ENCODE results near the gene MINAR2.

MINAR2 gene

GRCh38 chr5:129724222-129724621 is 23.7 kb upstream of the MINAR2 start:
- no peak for DNase-seq (ENCODE audit: low read depth)
- no peak overlapping the region for H3K4me3 ChIP-seq (ENCODE audit: low read depth, low read length)
- in situ Hi-C loops (cut with HindIII; ENCODE audit: low sequenced_read_pairs): no loop called here
- no peak for TF ChIP-seq CTCF (IDR thresholded peaks at IDR 0.05; ENCODE audit: low read depth, low read length, missing control alignments)

- no peak overlapping the region for H3K4me3 ChIP-seq (ENCODE audit: low read depth, low read length)
- no peak for TF ChIP-seq CTCF (IDR thresholded peaks at IDR 0.05; ENCODE audit: low read depth, low read length, missing control alignments)
- DNase-seq (ENCODE audit: low read depth): no peak
- in situ Hi-C loops (cut with HindIII; ENCODE audit: low sequenced_read_pairs): no loop called here
Measured at GRCh38 chr5:129724647-129725046, 23.2 kb upstream of the MINAR2 start.

- no peak for DNase-seq (ENCODE audit: low read depth)
- no peak for TF ChIP-seq CTCF (IDR thresholded peaks at IDR 0.05; ENCODE audit: low read depth, low read length, missing control alignments)
- no peak overlapping the region for H3K4me3 ChIP-seq (ENCODE audit: low read depth, low read length)
- in situ Hi-C loops (cut with HindIII; ENCODE audit: low sequenced_read_pairs): no loop called here
Measured at GRCh38 chr5:129739773-129740172, 8.1 kb upstream of the MINAR2 start.

- no peak for DNase-seq (ENCODE audit: low read depth)
- in situ Hi-C loops (cut with HindIII; ENCODE audit: low sequenced_read_pairs): no loop called here
- no peak for TF ChIP-seq CTCF (IDR thresholded peaks at IDR 0.05; ENCODE audit: low read depth, low read length, missing control alignments)
- H3K4me3 ChIP-seq (ENCODE audit: low read depth, low read length): no peak overlapping the region
Measured at GRCh38 chr5:129743541-129744187, 4.2 kb upstream of the MINAR2 start.

- DNase-seq (ENCODE audit: low read depth): no peak
- in situ Hi-C loops (cut with HindIII; ENCODE audit: low sequenced_read_pairs): no loop called here
- H3K4me3 ChIP-seq (ENCODE audit: low read depth, low read length): no peak overlapping the region
- TF ChIP-seq CTCF (IDR thresholded peaks at IDR 0.05; ENCODE audit: low read depth, low read length, missing control alignments): no peak
Measured at GRCh38 chr5:129745997-129746396, 1.9 kb upstream of the MINAR2 start.

- in situ Hi-C loops (cut with HindIII; ENCODE audit: low sequenced_read_pairs): no loop called here
- DNase-seq (ENCODE audit: low read depth): no peak
- H3K4me3 ChIP-seq (ENCODE audit: low read depth, low read length): no peak overlapping the region
- TF ChIP-seq CTCF (IDR thresholded peaks at IDR 0.05; ENCODE audit: low read depth, low read length, missing control alignments): no peak
Measured at GRCh38 chr5:129746876-129747275, 1.0 kb upstream of the MINAR2 start.

All from astrocyte of the cerebellum (primary cell).